GM12878 (cell line): ENCODE results near the gene PCBP4. TPM values are rescaled to one million over a fixed set of nuclear protein-coding genes. Genes with fewer than 3 reads are reported as not detected.
"Not testable (repeated sequence)": the region's sequence is repeated elsewhere in the genome, so short reads cannot be mapped to it uniquely, and the experiment has no call there.

Experiments
- ATAC-seq: fragments of 200-7000 bp; cut with Tn5 transposase; 3 replicates; pipeline ENCODE4 v1.9.1; 2020; ENCODE audit warnings: mild to moderate bottlenecking, moderate library complexity
- BruUV-seq: library from RNA; stranded (reverse); fragments of 400-500 nt; replicated peaks from 2 replicates; lab custom pipeline; 2021; lab: Mats Ljungman, UMichigan
- CTCF ChIA-PET: fragments of 300-600 bp; sonication (Branson Sonifier 250); formaldehyde crosslinking; extraction: SDS; loops from one replicate; lab custom pipeline; 2021; ENCODE audit warnings: inconsistent platforms; lab: Yijun Ruan, JAX
- POLR2A ChIA-PET: fragments of 350-600 bp; formaldehyde crosslinking; extraction: SDS; loops from one replicate; lab custom pipeline; 2021; ENCODE audit warnings: inconsistent platforms; lab: Charles Lee
- RAD21 ChIA-PET: fragments of 300-600 bp; sonication (Branson Sonifier 250); formaldehyde crosslinking; loops from one replicate; lab custom pipeline; 2023; ENCODE audit warnings: antibody characterized with exemption; ENCODE audit not compliant: unreplicated experiment; lab: Charles Lee
- SMC1A ChIA-PET: fragments of 300-600 bp; sonication (Branson Sonifier 250); formaldehyde crosslinking; loops from one replicate; lab custom pipeline; 2023; ENCODE audit not compliant: unreplicated experiment, uncharacterized antibody; lab: Charles Lee
- DNase-seq: peaks from one replicate; pipeline ENCODE4 v3.0.0-alpha.2; 2011; ENCODE audit warnings: low read depth, low spot score
- FAIRE-seq: peaks from 3 replicates; lab custom pipeline; 2011; peaks lifted over from hg19 to GRCh38; lab: Jason Lieb, UNC
- H2AFZ ChIP-seq: 2 replicates; pipeline ENCODE4 v1.6.0; 2011; ENCODE audit warnings: low read depth, low read length, control low read depth; ENCODE audit not compliant: control insufficient read depth
- H3K27ac ChIP-seq: 2 replicates; pipeline ENCODE4 v1.5.1; 2011; ENCODE audit warnings: control low read depth; ENCODE audit not compliant: control insufficient read depth, insufficient read depth
- H3K27me3 ChIP-seq, 2 experiments: replicated peaks in 1 of 2; 2 replicates each; pipeline versions ENCODE4 v1.6.0 to v1.6.1; 2011; ENCODE audit warnings: low read length in 1 of 2; ENCODE audit not compliant: control insufficient read depth in 2 of 2, insufficient read depth in 2 of 2
- H3K36me3 ChIP-seq, 2 experiments: 2 replicates each; pipeline ENCODE4 v1.5.1; 2011; ENCODE audit warnings: low read length in 1 of 2; ENCODE audit not compliant: control insufficient read depth in 2 of 2, insufficient read depth in 2 of 2
- H3K4me1 ChIP-seq: 2 replicates; pipeline ENCODE4 v1.6.1; 2011; ENCODE audit warnings: mild to moderate bottlenecking, low read length, moderate library complexity, mixed read lengths; ENCODE audit not compliant: control insufficient read depth, insufficient read depth
- H3K4me2 ChIP-seq: 2 replicates; pipeline ENCODE4 v1.6.0; 2011; ENCODE audit warnings: control low read depth; ENCODE audit not compliant: control insufficient read depth, insufficient read depth
- H3K4me3 ChIP-seq: fragments of 200-600 bp; sonication (generic); 2 replicates; pipeline ENCODE4 v1.5.1; 2016
- H3K79me2 ChIP-seq: 2 replicates; pipeline ENCODE4 v1.6.0; 2011; ENCODE audit warnings: low read length; ENCODE audit not compliant: control insufficient read depth, insufficient read depth
- H3K9ac ChIP-seq: 2 replicates; pipeline ENCODE4 v1.8.0; 2011; ENCODE audit warnings: low read length, control low read depth, mixed read lengths; ENCODE audit not compliant: control insufficient read depth, insufficient read depth
- H3K9me3 ChIP-seq: replicated peaks from 3 replicates; pipeline ENCODE4 v1.5.1; 2011; ENCODE audit warnings: mild to moderate bottlenecking, low read length; ENCODE audit not compliant: control insufficient read depth, insufficient read depth
- H4K20me1 ChIP-seq: 2 replicates; pipeline ENCODE4 v1.6.0; 2011; ENCODE audit not compliant: control insufficient read depth, insufficient read depth
- CREB1 ChIP-seq: IDR thresholded peaks from 2 replicates; pipeline ENCODE4 v1.6.1; 2012; ENCODE audit warnings: low read depth, mild to moderate bottlenecking, inconsistent platforms
- DPF2 ChIP-seq: fragments of 450-650 bp; IDR thresholded peaks from 2 replicates; pipeline ENCODE4 v1.6.1; 2017; ENCODE audit warnings: mild to moderate bottlenecking
- FOXM1 ChIP-seq: IDR thresholded peaks from 2 replicates; pipeline ENCODE4 v1.6.1; 2012; ENCODE audit warnings: low read depth, mild to moderate bottlenecking, inconsistent platforms, low read length, moderate library complexity
- NFYB ChIP-seq: IDR thresholded peaks from 2 replicates; pipeline ENCODE4 v1.6.1; 2011; ENCODE audit warnings: low read depth, mild to moderate bottlenecking, low read length, improper control_type of control experiment, moderate library complexity; ENCODE audit not compliant: insufficient read depth
- NR2C2 ChIP-seq: IDR thresholded peaks from 2 replicates; pipeline ENCODE4 v1.6.1; 2011; ENCODE audit warnings: borderline replicate concordance, low read depth; ENCODE audit not compliant: control insufficient read depth, insufficient read length
- POLR2A ChIP-seq: IDR thresholded peaks from 2 replicates; pipeline ENCODE4 v1.6.1; 2011; ENCODE audit warnings: low read depth, mild to moderate bottlenecking, low read length
- POLR2AphosphoS2 ChIP-seq: IDR thresholded peaks from 2 replicates; pipeline ENCODE4 v1.6.1; 2011; ENCODE audit warnings: low read depth, mild to moderate bottlenecking, low read length, improper control_type of control experiment, moderate library complexity
- POLR2AphosphoS5 ChIP-seq: IDR thresholded peaks from 2 replicates; pipeline ENCODE4 v1.6.1; 2011; ENCODE audit warnings: mild to moderate bottlenecking, low read length, inconsistent platforms
- POU2F2 ChIP-seq: IDR thresholded peaks from 3 replicates; pipeline ENCODE4 v1.6.1; 2011; ENCODE audit warnings: low read depth, mild to moderate bottlenecking, low read length, borderline replicate concordance
- RB1 ChIP-seq: fragments of 450-650 bp; formaldehyde crosslinking; IDR thresholded peaks from 2 replicates; pipeline ENCODE4 v1.6.1; 2017; ENCODE audit warnings: mild to moderate bottlenecking, borderline replicate concordance
- SKIL ChIP-seq: fragments of 450-650 bp; IDR thresholded peaks from 2 replicates; pipeline ENCODE4 v1.6.1; 2017; ENCODE audit warnings: mild to moderate bottlenecking, low read depth, inconsistent platforms; ENCODE audit not compliant: poor library complexity, severe bottlenecking
- WGBS: methylation state at CpG from one replicate; pipeline ENCODE4 v1.1.6; 2016; ENCODE audit warnings: low lambda C conversion rate; ENCODE audit not compliant: insufficient replicate concordance, insufficient coverage; ENCODE audit errors: missing lambda C conversion rate; 5-methylcytosine and 5-hydroxymethylcytosine counted together
- in situ Hi-C: fragments of 300-500 bp; cut with MboI; formaldehyde crosslinking; loops from 9 replicates; pipeline ENCODE4 v1.14.3; 2018; ENCODE audit warnings: mixed read lengths
- intact Hi-C: fragments of 100-400 bp; cut with micrococcal nuclease; formaldehyde crosslinking; loops from one replicate; pipeline ENCODE4 v1.14.2; 2022; ENCODE audit not compliant: unreplicated experiment
- polyA plus RNA-seq, 11 experiments: library from polyadenylated mRNA; depleted of rRNA in 4 of 11; unstranded in 6 of 11; stranded (reverse) in 5 of 11; fragments of >200 nt; fragmentation: Nextera tagmentation in 4 of 11; fragmentation: Illumina TruSeq in 1 of 11; extraction: Ambion mirVana in 4 of 11; extraction: Trizol in 1 of 11; gene quantifications; 1 replicate in 1 of 11; 2 replicates in 10 of 11; pipeline versions ENCODE4 v1.2.1 to v1.2.3, GENCODE V29; 2011 to 2016; ENCODE audit warnings: inconsistent platforms in 2 of 11, missing spikeins in 2 of 11, low read depth in 1 of 11
- total RNA-seq, 4 experiments: library from RNA; depleted of rRNA in 3 of 4; stranded (reverse); fragments of >200 nt in 3 of 4; fragmentation: Illumina TruSeq in 1 of 4; extraction: Trizol in 1 of 4; gene quantifications; 2 replicates each; pipeline versions ENCODE4 v1.2.1 to v1.2.3, GENCODE V29; 2013 to 2021
- TF ChIP-seq, protein P1 (sequence below): IDR thresholded peaks from 2 replicates; pipeline ENCODE4 v1.6.1; 2011; ENCODE audit warnings: borderline replicate concordance, low read depth, mild to moderate bottlenecking, moderate library complexity, low read length; ENCODE audit not compliant: insufficient read depth, poor library complexity, severe bottlenecking

Gene PCBP4
- total and polyA plus RNA-seq, 10 of the 15 experiments (the other 5 are each of a cell fraction or from before 2014, with no cell fraction given), result 0.05 to 14.5 (median 4.2) TPM

DNA sequence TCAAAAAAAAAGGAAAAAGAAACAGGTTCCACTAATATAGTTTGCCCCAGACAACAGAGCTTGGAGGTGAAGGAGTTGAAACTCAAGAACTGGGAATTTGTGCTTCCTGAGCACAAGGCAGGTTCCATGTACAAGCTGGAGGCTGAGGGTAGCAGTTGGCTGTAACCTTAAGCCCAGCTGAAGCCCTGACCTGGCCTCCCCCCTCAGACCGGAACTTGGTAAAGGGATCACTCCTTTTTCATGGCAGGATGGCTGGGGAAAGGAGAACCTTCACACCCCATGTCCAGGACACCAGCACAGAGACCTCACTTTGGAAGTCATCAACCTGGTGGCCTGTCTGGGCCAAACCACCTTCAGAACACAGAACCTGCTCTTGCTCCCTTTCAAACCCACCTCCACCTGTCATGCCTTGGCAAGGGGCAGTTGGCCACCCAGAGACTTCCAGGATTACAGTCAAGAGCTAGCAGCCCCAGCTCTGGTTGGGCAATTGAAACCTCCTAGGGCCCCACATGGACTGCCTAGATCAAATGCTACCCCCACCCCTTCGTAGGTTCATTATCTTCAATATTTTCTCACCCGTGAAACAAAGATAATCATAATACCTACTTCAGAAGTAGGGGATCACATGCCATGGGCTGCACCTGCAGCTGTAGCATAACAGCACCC lies 24.9 kb upstream of the PCBP4 start:
- DNase-seq (no peak), ATAC-seq (no peak), FAIRE-seq (no peak)
- WGBS, result 99% methylated on average over 3 of the region's 3 CpGs
- ChIA-PET CTCF (interaction anchor here (0.6 to 1.6 kb wide), 9 partner anchors 9 to 131 kb away, joined by 3 to 7 read pairs (median 4); partner anchors contain the start of genes ABHD14A, ABHD14B, ACY1 and DUSP7), SMC1A (interaction anchor here (1.0 kb wide), 1 partner anchor 49 kb away, joined by 5 read pairs; the partner anchor contains the start of gene PARP3), RAD21 (no interaction called here), POLR2A (interaction anchor here (0.6 to 1.5 kb wide), 2 partner anchors 10 to 24 kb away, joined by 5 to 9 read pairs; no protein-coding TSS in a partner anchor)
- Histone ChIP-seq H3K9ac (0 out of 2 replicates have a peak overlapping the region, but pooled peaks have one; percentile 0), H3K36me3 (peaks cover 14 to 16% of the 10 kb centered on the region in 2 experiments), H3K79me2 (peaks cover 33% of the 10 kb centered on the region), H3K4me2 (no peak overlapping the region), H2AFZ (no peak overlapping the region), H3K9me3 (no peaks in the 10 kb centered on the region), H4K20me1 (0 out of 2 replicates have a peak, but pooled peaks cover 6% of the 10 kb centered on the region), H3K4me1 (peaks cover 9% of the 10 kb centered on the region), H3K27ac (no peak overlapping the region), H3K4me3 (no peak overlapping the region), H3K27me3 (no peaks in the 10 kb centered on the region)
- TF ChIP-seq POLR2AphosphoS2 (peak; percentile 67), DPF2 (no peak), POLR2AphosphoS5 (peak; percentile 65), POLR2A (peak; percentile 71), FOXM1 (peak; percentile 15; the same call in 1 of the 2 replicates), NR2C2 (no peak), SKIL (no peak), NFYB (no peak), RB1 (no peak), CREB1 (peak; percentile 37; the same call in 1 of the 2 replicates), POU2F2 (0 out of 3 replicates have a peak, but pooled peaks have one; percentile 41)
- TF ChIP-seq, protein P1, sequence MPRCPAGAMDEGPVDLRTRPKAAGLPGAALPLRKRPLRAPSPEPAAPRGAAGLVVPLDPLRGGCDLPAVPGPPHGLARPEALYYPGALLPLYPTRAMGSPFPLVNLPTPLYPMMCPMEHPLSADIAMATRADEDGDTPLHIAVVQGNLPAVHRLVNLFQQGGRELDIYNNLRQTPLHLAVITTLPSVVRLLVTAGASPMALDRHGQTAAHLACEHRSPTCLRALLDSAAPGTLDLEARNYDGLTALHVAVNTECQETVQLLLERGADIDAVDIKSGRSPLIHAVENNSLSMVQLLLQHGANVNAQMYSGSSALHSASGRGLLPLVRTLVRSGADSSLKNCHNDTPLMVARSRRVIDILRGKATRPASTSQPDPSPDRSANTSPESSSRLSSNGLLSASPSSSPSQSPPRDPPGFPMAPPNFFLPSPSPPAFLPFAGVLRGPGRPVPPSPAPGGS, result peak; percentile 45
- in situ Hi-C loops, result no loop called here
- intact Hi-C loops, result no loop called here
- no TSS peak for BruUV-seq

DNA sequence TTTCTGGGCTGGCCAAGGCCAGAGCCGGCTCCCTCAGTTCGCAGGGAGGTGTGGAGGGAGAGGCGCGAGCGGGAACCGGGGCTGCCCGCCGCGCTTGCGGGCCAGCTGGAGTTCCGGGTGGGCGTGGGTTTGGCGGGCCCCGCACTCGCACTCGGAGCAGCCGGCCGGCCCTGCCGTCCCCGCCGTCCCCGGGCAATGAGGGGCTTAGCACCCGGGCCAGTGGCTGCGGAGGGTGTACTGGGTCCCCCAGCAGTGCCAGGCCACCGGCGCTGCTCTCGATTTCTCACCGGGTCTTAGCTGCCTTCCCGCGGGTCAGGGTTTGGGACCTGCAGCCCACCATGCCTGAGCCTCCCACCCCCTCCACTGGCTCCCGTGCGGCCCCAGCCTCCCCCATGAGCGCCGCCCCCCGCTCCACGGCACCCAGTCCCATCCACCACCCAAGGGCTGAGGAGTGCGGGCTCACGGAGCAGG lies 23.3 kb upstream of the PCBP4 start:
- H3K4me2 ChIP-seq, H3K27me3 ChIP-seq, in situ Hi-C loops, intact Hi-C loops, DNase-seq, ATAC-seq, H3K9me3 ChIP-seq, H3K4me1 ChIP-seq, H2AFZ ChIP-seq, FAIRE-seq, H3K27ac ChIP-seq, H3K9ac ChIP-seq, H3K4me3 ChIP-seq, SMC1A ChIA-PET, H4K20me1 ChIP-seq, BruUV-seq: not testable (repeated sequence)
- Histone ChIP-seq H3K36me3 (peaks cover 14 to 16% of the 10 kb centered on the region in 2 experiments), H3K79me2 (peaks cover 30% of the 10 kb centered on the region)
- ChIA-PET RAD21 (interaction anchor here (0.6 kb wide), 1 partner anchor 17 kb away, joined by 3 read pairs; the partner anchor contains the start of gene ABHD14B), POLR2A (interaction anchor here (1.0 kb wide), 1 partner anchor 8 kb away, joined by 3 read pairs; no protein-coding TSS in a partner anchor), CTCF (interaction anchor here (1.4 kb wide), 2 partner anchors 11 to 48 kb away, joined by 5 to 6 read pairs; partner anchors contain the start of gene PARP3)
- WGBS, result 94% methylated on average over 34 of the region's 38 CpGs
